ENCODE results near the gene NPTX2.
"Not testable (repeated sequence)": the region's sequence is repeated elsewhere in the genome, so short reads cannot be mapped to it uniquely, and the experiment has no call there.

The NPTX2 gene, protein sequence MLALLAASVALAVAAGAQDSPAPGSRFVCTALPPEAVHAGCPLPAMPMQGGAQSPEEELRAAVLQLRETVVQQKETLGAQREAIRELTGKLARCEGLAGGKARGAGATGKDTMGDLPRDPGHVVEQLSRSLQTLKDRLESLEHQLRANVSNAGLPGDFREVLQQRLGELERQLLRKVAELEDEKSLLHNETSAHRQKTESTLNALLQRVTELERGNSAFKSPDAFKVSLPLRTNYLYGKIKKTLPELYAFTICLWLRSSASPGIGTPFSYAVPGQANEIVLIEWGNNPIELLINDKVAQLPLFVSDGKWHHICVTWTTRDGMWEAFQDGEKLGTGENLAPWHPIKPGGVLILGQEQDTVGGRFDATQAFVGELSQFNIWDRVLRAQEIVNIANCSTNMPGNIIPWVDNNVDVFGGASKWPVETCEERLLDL

DNA sequence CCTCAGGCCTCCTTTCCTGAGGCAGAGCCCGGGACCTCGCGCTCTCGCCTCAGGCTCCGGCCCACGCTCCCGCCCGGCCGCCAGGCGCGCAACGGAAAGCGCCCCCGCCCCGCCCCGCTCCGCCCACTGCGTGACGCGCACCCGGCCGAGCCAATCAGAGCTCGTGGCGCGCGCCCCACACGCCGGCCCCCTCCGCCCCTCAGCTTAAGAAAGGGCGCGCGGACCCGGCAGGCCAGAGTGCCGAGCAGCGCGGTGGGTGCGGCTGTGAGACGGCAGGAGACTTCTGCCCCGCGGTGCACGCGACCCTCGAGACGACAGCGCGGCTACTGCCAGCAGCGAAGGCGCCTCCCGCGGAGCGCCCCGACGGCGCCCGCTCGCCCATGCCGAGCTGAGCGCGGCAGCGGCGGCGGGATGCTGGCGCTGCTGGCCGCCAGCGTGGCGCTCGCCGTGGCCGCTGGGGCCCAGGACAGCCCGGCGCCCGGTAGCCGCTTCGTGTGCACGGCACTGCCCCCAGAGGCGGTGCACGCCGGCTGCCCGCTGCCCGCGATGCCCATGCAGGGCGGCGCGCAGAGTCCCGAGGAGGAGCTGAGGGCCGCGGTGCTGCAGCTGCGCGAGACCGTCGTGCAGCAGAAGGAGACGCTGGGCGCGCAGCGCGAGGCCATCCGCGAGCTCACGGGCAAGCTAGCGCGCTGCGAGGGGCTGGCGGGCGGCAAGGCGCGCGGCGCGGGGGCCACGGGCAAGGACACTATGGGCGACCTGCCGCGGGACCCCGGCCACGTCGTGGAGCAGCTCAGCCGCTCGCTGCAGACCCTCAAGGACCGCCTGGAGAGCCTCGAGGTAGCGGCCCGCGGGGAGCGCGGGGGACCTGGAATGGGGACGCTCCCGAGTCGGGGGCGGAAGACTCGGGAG, at the start of gene NPTX2:
Gene NPTX2 (plus strand): TSS at position 235 of the 909 bp plus-strand sequence. CDS start 177 bp downstream, at position 412.
- no peak for DNase-seq (ENCODE audit: extremely low read depth in 1 of 2, low read depth in 1 of 2)

DNA sequence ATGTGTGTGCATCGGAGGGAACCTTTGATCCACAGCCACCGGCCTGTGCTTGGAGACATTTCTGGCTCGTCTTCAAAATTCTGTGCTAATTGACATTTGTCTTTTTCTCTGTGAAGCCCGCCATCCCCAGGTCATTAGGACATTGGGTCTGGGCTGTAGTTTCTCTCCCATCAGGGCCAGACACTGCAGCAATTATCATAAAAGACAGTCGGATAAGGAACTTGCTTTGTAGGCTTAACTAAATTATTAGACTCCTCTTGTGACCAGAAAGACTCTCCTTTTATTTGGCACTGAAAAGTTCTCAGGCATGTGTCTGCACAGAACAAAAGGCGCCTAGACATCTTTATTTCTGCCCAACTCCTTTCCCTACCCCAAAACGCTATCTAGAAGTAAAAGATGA, 49.1 kb upstream of the NPTX2 start:
- no peak for DNase-seq (ENCODE audit: extremely low read depth in 1 of 2, low read depth in 1 of 2)

DNA sequence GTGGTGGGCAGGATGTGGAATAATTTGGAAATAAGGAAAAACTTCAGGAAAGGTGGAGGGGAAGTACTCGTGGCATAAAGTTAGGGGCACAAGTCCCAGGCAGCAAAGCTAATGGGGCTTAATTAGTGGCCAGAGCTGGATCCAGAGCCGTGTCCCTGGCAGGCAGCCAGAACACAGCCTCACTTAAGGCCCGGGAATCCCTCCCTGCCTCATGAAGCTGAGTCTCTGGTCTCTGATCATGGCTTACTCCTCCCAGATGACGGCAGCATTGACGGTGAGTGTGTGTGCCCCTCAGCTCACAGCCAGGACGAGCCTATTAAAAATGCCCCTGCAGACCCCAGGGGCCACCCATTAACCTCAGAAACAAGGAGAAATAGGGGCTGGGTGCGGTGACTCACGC, 48.2 kb upstream of the NPTX2 start:
- DNase-seq (ENCODE audit: extremely low read depth in 1 of 2, low read depth in 1 of 2): no peak

DNA sequence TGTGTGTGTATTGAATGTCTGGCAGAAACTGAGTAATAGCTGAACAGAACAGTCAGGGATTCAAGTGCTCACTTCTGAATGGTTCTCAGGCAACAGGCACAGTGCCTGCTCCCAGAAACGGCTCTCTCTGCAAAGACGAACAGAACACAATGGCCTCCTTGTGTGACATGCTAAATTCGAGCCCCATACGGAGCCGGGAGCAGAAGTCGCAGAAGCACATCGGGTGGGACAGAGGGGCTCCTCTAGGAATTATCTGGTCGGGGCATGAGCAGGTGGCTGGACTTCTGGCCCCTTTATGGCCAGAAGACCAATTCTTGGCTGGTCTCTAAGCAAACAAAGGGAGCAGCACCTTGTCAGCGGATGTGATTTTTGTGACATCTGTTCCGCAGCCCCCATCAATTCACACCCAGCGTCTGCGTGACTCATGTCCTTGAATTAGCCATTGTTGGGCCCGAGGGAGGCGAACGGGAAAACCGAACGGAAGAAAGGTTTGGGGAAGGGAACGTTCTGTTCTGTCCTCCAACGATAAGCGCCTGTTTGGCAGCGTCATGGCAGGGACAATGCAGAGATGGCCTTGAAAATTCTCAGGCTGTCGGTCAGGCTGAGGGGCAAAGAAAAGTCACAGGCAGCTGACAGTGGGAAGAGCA, 47.3 kb upstream of the NPTX2 start:
- no peak for DNase-seq (ENCODE audit: extremely low read depth in 1 of 2, low read depth in 1 of 2)

DNA sequence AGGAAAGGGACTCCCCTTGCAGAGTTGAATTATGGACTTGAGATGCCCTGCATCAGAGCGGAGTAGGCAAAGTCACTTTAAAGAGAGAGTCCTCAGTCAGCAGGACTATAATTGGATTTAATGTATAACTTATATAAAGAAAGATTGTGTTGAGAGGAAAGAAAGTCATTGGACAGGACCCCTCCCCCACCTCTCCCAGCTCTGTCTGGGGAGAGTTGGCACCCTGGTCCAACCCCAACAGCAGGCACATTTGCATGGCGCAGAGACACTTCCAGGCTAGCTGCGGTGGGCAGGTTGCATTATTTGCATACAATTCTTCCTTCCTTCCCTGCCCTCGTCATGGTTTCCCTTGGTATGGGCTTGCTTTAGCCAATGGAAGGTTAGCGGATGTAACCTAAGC, 46.1 kb upstream of the NPTX2 start:
- DNase-seq (ENCODE audit: extremely low read depth in 1 of 2, low read depth in 1 of 2): no peak

DNA sequence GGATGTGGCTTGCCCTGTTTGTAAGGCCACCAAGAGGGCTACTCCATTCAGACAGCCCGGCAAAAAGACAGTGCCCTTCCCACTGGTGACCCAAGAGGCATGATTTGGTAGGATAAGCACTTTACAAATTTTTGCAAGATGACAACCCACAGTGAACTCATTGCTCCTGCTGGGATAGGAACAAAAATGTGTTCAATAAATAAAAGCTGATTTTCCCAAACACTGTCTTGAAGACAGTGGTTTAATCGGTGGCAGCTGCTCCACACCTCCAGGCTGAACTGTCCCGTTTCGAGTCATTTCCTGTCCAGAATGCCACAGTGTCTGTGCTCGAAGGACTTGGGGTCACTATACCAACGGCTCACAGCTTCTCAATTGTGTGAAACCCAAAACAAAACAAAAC, 45.1 kb upstream of the NPTX2 start:
- no peak for DNase-seq (ENCODE audit: extremely low read depth in 1 of 2, low read depth in 1 of 2)

DNA sequence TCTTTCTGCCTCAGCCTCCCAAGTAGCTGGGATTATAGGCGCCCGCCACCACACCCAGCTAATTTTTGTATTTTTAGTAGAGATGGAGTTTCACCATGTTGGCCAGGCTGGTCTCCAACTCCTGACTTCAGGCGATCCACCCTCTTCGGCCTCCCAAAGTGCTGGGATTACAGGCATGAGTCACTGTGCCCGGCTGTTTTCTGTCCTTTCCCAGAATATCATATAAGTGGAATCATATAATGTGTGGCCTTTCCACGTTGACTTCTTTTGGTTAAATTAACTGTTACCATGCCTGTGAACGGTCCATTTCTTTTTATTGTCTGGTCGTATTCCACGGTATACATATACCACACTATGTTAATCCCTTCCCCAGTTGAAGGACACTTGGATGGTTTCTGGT, 44.4 kb upstream of the NPTX2 start:
- DNase-seq (ENCODE audit: extremely low read depth in 1 of 2, low read depth in 1 of 2): not testable (repeated sequence)

DNA sequence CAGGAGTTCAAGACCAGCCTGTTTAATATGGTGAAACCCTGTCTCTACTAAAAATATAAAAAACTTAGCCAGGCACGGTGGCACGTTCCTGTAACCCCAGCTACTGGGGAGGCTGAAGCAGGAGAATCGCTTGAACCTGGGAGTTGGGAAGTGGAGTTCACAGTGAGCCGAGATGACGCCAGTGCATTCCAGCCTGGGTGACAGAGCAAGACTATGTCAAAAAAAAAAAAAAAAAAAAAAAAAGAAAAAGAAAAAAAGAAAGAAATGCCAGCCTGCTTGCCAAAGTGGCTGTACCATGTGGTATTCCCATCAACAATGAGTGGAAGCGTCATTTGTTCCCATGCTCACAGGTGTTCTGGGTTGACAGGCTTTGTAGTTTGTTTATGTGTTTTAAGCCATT, 43.3 kb upstream of the NPTX2 start:
- no peak for DNase-seq (ENCODE audit: extremely low read depth in 1 of 2, low read depth in 1 of 2)

DNA sequence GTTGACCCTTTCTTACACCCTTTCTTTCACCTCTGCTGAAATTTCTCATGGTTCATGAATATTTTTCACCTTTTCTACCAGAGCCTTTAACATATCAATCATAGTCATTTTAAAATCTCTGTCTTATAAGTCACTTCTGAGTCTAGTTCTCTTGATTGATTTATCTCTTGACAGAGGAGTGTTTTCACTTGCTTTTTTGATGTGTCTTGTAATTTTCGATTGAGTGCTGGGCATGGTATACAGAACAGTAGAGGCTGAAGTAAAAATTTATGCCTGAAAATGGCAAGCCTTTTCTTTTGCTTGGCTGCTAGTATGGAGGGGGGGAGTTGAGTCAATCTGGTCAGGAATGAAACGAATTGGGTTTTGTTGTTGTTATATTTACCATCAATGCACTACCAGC, 41.2 kb upstream of the NPTX2 start:
- no peak for DNase-seq (ENCODE audit: extremely low read depth in 1 of 2, low read depth in 1 of 2)

DNA sequence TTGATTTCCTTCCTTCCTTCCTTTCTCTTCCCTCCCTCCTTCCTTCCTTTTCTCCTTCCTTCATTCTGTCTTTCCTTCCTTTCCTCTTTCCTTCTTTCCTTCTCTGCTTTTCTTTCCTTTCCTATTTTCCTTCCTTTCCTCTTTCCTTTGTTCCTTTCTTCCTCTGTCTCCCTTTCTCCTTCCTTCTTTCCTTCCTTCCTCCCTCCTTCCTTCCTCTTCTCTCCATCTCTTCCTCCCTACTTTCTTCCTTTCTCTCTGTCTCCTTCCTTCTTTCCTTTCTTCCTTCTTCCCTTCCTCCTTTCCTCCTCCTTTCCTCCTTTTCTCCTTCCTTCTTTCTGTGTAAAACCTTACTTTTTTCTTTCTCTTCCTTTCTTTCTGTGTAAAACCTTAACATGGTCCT, 32.3 kb upstream of the NPTX2 start:
- DNase-seq (ENCODE audit: extremely low read depth in 1 of 2, low read depth in 1 of 2): no peak

DNA sequence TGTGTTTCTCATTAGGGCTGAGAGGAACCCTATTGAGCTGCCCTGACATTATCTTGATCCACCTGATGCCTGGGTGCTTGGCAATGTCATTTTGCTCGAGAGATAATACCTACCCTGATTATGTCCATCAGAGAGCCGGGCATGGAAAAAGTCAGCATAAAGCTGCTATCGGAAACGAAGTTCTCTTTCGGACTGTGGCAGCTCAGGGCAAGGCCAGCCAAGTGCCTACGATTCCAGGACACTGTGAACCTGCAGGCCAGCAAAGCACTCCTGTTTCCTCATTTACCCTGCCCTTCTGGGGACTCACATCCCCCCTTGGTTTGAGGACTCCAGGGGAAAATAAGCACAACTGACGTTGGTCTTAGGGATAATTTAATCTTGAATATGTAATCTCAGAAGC, 25.2 kb upstream of the NPTX2 start:
- no peak for DNase-seq (ENCODE audit: extremely low read depth in 1 of 2, low read depth in 1 of 2)

DNA sequence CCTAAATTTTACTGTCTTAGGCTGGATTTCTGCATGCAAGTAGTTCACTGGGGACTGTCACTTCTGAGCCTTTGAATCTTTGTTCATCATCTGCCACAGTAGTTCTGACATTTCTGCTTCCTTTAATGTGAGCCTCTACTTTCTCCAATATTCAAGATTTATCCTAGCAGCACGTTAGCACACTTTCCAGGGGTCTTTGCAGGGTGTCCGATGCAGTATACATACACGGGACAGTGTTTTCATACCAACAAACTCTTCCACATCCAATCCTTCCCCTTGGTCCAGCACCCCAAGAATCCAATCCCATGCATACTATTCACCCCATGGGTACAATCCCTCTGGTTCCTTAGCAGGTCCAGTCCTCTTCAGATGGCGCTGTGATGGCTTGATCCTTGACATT, 22.7 kb upstream of the NPTX2 start:
- no peak for DNase-seq (ENCODE audit: extremely low read depth in 1 of 2, low read depth in 1 of 2)

DNA sequence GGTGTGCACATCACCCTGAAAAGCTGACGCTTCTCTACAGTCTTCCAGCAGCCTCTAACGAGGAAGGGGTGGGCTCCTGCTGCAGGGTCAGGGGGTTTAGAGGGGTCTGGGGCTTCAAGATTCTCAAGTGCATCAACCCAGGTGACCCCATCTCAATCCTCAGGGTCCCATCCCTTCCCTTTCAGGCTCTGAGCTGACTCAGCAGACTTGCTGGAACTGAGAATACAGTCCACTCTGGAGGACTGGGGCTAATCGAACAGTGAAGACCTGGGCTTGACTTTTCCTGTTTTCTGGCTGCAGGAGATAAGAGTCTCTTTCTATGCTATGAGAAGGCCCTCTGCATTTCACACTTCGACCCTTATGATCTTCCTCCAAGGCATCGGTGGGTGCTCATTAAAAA, 22.3 kb upstream of the NPTX2 start:
- DNase-seq (ENCODE audit: extremely low read depth in 1 of 2, low read depth in 1 of 2): no peak

DNA sequence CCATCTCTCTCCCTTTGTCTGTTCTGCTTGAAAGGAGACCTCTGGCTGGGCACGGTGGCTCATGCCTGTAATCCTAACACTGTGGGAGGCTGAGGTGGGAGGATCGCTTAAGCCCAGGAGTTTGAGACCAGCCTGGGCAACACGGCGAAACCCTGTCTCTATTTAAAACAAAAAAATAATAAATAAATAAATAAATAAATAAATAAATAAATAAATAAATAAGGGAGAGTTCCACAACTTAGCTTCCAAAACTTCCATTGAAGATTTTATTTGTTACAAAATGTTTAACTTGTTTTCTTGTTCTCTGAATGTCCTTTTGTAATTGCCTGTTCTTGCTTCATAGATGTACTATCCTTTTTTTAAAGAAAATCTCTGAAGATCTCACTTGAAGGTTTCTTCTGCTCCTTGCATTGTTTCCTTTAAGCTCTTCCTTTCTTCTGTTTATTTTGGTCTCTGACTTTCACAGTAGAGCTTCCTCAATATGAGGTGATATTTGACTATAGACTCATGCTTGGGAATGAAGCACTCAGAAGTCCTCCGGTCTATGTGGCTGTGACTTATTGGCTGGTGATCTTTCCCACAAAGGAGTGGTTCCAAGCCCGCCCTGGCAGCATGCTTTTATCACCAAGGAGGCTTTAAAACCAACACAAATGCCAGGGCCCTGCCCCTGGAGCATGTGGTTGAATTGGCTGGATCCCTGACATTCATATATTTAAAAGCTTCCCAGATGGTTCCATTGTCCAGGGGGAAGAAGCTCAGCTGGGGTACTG, 18.1 kb upstream of the NPTX2 start:
- no peak for DNase-seq (ENCODE audit: extremely low read depth in 1 of 2, low read depth in 1 of 2)

DNA sequence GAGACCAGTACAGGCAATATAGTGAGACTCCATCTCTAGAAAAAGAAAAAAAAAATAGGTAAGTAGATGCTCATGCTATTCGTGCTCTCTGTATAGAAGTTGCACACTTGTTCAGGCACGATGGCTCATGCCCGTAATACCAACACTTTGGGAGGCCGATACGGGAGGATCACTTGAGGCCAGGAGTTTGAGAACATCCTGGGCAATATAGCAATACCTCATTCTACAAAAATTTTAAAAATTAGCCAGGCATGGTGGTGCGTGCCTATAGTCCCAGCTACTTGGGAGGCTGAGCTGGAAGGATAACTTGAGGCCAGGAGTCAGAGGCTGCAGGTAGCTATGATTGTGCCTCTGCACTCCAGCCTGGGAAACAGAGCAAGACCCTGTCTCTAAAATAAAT, 17.2 kb upstream of the NPTX2 start:
- DNase-seq (ENCODE audit: extremely low read depth in 1 of 2, low read depth in 1 of 2): no peak

DNA sequence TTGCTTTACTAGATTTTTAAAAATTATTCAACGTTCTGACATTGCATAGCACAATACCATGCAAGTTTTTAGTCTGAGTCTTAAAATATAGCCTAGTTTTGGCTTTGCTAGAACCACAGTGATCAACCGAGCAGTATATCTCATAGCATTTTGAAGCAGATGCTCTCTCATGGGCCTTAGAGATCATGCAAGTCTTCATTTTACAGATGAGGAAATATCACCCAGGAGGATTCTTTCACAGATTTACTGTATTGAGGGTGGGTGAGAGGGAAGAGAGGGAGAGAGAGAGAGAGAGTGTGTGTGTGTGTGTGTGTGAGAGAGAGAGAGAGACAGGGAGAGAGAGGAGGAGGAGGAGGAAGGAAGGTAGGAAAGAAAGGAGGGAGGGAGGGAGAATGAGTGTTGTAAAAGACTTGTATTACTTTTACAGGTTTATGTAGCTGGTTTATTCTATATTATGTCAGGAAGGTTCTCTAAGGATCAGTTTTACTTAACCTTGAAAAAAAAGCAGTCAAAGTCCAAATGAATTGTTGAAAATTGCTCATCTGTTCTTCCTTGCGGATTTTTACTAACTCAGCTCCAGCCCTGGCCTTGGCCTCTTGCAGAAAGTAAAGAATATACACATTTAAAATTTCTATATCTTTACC, 14.2 kb upstream of the NPTX2 start:
- DNase-seq (ENCODE audit: extremely low read depth in 1 of 2, low read depth in 1 of 2): no peak

DNA sequence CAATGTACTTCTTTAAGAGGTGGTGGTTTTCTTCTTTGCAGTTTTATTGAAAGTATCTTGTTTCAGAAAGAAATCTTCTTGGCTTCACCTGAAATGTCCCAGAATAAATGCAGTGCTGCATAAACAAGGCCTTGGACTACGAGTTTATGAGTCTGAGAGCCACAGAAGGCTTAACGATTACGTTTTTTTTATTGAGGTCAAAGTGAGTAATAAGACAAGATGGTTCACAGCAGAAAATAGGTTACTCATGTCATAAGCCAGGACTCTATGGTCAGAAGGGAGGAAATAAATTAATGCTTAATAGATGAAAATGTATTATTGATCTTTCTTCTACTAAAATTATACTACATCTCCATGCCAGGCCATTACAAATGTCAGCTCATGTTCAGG, 13.7 kb upstream of the NPTX2 start:
- no peak for DNase-seq (ENCODE audit: extremely low read depth in 1 of 2, low read depth in 1 of 2)

DNA sequence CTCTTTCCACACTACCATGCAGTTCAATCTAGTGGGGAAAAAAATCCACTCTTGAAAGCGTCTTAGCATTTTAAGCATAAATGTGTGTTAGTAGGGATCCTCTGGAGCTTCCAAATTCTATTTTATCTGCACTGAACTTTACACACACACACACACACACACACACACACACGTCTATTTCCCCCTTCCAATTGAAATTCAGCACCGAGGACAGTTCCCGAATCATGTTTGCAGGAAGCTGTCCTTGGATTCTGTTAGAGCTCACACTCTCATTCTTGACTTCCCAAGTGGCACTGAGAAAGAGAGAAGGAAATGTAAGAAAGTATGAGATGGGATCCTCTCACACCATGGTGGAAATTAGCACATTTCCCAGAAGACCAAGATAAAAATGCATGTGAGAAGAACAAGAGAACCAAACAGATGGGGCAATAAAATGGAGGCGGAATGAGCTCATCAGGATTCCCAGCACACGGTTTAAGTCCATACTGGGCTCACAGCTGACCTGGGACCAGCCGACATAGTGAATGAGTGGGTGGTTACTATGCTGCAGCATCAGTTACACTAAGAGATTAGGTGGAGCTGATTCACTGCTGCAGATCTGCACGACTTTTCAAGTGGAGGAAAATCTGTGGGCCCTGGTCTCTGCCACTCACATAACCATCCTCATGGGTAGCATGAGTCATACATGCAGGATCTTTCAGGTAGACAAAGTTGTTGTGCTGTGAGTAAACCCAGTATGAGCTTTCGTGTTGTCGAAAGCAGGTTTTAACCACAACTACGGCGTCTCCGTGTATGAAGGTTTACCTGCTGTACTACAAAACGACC, 3.3 kb upstream of the NPTX2 start:
- DNase-seq (ENCODE audit: extremely low read depth in 1 of 2, low read depth in 1 of 2): no peak

DNA sequence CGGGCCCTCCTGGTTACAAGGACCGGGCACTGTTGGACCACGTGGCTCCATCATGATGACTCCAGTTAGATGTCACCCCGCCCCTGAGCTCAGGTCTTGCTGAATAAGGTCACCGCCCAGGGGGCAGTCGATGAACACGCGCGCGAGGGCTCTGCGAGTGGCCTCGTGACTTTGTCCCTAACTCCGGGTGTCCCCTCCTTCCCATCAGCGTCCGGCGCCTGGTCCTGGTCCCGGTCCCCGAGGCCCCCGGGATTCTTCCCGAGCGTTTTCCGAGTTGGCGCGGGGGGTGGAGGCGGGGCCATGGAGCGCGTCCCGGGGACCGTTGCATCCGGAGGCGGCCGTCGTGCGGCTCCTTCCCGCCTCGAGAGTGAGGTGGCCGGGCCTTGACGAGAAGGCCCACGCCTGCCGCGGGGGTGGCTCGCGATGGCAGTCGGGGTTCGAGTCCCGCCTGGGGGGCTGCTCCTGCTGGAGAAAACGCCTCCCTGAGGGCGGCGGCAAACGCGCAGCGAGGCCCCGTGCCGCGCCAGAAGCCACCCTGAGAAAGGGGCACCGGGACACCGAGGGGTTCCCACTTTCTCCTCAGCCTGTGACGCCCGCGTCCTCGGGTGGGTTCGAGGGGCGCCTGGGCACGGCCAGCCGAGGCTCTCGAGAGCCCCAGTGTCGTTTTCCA, 569 bp upstream of the NPTX2 start:
- no peak for DNase-seq (ENCODE audit: extremely low read depth in 1 of 2, low read depth in 1 of 2)

Measured in activated CD8-positive, alpha-beta memory T cell treated with anti-CD3 and anti-CD28 coated beads for 1 hour (primary cell).